ENCODE measurements around the gene AGPAT1. TPM values are rescaled to one million over a fixed set of nuclear protein-coding genes. Genes with fewer than 3 reads are reported as not detected.

AGPAT1 gene
- total and polyA plus RNA-seq, 10 of the 15 experiments (the other 5 are each of a cell fraction or from before 2014, with no cell fraction given): 13.9 to 39.5 (median 24.7) TPM

DNA sequence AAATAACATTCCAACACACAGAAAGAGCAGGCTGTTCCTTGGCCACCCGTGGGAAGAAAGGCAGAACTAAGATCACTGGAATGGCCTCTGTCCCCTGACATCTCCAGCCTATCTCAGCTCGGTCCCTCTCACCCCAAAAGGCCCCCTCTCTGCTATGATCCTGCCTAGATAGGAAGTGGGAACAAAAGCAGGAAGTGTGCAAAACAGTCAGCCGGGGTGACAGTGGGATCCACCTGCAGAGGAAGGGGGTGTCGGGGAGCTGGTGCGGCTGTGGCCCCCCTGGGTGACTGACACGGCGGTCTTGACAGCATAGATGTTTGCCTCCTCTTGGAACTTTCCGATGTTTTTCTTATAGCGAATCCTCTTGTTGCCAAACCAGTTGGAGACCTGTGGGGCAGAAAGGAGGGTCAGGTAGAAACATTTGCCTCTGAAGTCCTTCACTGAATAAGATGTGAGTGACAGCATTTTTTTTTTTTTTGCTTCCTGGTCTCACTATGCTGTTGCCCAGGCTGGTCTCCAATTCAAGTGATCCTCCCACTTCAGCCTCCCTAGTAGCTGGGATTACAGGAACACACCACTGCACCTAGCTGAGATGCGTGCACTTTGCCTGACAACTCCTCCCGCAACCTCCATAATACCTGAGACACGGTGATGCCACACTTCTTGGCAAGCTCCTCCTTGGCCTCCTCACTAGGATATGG lies 11.3 kb upstream of the AGPAT1 start:
- FAIRE-seq (no peak), DNase-seq (ENCODE audit: low read depth, low spot score) (no peak), ATAC-seq (no peak)
- ChIA-PET RAD21 (ENCODE audit: unreplicated experiment) (no interaction called here), CTCF (interaction anchor here (1.2 kb wide), 1 partner anchor 8 kb away, joined by 3 read pairs; no protein-coding TSS in a partner anchor), POLR2A (interaction anchor here (7.0 kb wide), 1 partner anchor 9 kb away, joined by 123 read pairs; the partner anchor contains the start of genes AGPAT1 and RNF5), SMC1A (ENCODE audit: uncharacterized antibody, unreplicated experiment) (interaction anchor here (1.0 kb wide), 1 partner anchor 9 kb away, joined by 3 read pairs; no protein-coding TSS in a partner anchor)
- Histone ChIP-seq H3K79me2 (ENCODE audit: control insufficient read depth, insufficient read depth, low read length) (peaks cover 46% of the 10 kb centered on the region), H3K27ac (ENCODE audit: control insufficient read depth, insufficient read depth) (peak overlapping the region; percentile 42), H4K20me1 (ENCODE audit: control insufficient read depth, insufficient read depth) (no peaks in the 10 kb centered on the region), H3K27me3 (replicated peaks in 1 of 2; ENCODE audit: control insufficient read depth in 2 of 2, insufficient read depth in 2 of 2, low read length in 1 of 2) (no peaks in the 10 kb centered on the region), H2AFZ (ENCODE audit: control insufficient read depth, low read depth, low read length) (no peak overlapping the region), H3K9ac (ENCODE audit: control insufficient read depth, insufficient read depth, low read length) (no peak overlapping the region), H3K4me1 (ENCODE audit: control insufficient read depth, insufficient read depth, low read length) (peaks cover 23% of the 10 kb centered on the region), H3K9me3 (replicated peaks; ENCODE audit: control insufficient read depth, insufficient read depth, low read length) (no peaks in the 10 kb centered on the region), H3K4me3 (0 out of 2 replicates have a peak overlapping the region, but pooled peaks have one; percentile 90), H3K4me2 (ENCODE audit: control insufficient read depth, insufficient read depth) (peak overlapping the region; percentile 66), H3K36me3 (ENCODE audit: control insufficient read depth in 2 of 2, insufficient read depth in 2 of 2, low read length in 1 of 2) (peaks cover 4 to 9% of the 10 kb centered on the region in 2 experiments; a peak in 3 of 4 replicates)
- intact Hi-C loops (cut with micrococcal nuclease; ENCODE audit: unreplicated experiment): no loop called here
- 71% methylated on average over 12 of the region's 12 CpGs for WGBS (ENCODE audit: insufficient coverage, insufficient replicate concordance, low lambda C conversion rate, missing lambda C conversion rate)
- no TSS peak for BruUV-seq (replicated peaks)
- in situ Hi-C loops (cut with MboI): no loop called here
- TF ChIP-seq TBL1XR1 (IDR thresholded peaks at IDR 0.05; ENCODE audit: low read depth, low read length): no peak
- no peak for TF ChIP-seq CHD1 (IDR thresholded peaks at IDR 0.05; ENCODE audit: low read depth, low read length)
- TF ChIP-seq ZNF207 (IDR thresholded peaks at IDR 0.05; ENCODE audit: borderline replicate concordance): no peak
- no peak for TF ChIP-seq DPF2 (IDR thresholded peaks at IDR 0.05)
- no peak; the same call in none of the 2 replicates for TF ChIP-seq POLR2A (IDR thresholded peaks at IDR 0.05; ENCODE audit: low read depth, low read length)
- TF ChIP-seq, protein P1, sequence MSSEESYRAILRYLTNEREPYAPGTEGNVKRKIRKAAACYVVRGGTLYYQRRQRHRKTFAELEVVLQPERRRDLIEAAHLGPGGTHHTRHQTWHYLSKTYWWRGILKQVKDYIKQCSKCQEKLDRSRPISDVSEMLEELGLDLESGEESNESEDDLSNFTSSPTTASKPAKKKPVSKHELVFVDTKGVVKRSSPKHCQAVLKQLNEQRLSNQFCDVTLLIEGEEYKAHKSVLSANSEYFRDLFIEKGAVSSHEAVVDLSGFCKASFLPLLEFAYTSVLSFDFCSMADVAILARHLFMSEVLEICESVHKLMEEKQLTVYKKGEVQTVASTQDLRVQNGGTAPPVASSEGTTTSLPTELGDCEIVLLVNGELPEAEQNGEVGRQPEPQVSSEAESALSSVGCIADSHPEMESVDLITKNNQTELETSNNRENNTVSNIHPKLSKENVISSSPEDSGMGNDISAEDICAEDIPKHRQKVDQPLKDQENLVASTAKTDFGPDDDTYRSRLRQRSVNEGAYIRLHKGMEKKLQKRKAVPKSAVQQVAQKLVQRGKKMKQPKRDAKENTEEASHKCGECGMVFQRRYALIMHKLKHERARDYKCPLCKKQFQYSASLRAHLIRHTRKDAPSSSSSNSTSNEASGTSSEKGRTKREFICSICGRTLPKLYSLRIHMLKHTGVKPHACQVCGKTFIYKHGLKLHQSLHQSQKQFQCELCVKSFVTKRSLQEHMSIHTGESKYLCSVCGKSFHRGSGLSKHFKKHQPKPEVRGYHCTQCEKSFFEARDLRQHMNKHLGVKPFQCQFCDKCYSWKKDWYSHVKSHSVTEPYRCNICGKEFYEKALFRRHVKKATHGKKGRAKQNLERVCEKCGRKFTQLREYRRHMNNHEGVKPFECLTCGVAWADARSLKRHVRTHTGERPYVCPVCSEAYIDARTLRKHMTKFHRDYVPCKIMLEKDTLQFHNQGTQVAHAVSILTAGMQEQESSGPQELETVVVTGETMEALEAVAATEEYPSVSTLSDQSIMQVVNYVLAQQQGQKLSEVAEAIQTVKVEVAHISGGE (CRISPR knock-in tag; IDR thresholded peaks at IDR 0.05): no peak
- TF ChIP-seq RBBP5 (conservative IDR thresholded peaks at IDR 0.05): no peak
- TF ChIP-seq PML (IDR thresholded peaks at IDR 0.05; ENCODE audit: low read length): no peak
- TF ChIP-seq, protein P2, sequence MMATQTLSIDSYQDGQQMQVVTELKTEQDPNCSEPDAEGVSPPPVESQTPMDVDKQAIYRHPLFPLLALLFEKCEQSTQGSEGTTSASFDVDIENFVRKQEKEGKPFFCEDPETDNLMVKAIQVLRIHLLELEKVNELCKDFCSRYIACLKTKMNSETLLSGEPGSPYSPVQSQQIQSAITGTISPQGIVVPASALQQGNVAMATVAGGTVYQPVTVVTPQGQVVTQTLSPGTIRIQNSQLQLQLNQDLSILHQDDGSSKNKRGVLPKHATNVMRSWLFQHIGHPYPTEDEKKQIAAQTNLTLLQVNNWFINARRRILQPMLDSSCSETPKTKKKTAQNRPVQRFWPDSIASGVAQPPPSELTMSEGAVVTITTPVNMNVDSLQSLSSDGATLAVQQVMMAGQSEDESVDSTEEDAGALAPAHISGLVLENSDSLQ (IDR thresholded peaks at IDR 0.05): peak; percentile 68
- TF ChIP-seq KDM1A (IDR thresholded peaks at IDR 0.05; ENCODE audit: borderline replicate concordance): no peak
- no peak for TF ChIP-seq YY1 (IDR thresholded peaks at IDR 0.05; ENCODE audit: low read depth, low read length)
- TF ChIP-seq CREB1 (IDR thresholded peaks at IDR 0.05; ENCODE audit: low read depth): no peak
- TF ChIP-seq ZBED1 (IDR thresholded peaks at IDR 0.05; ENCODE audit: borderline replicate concordance): no peak
- 0 out of 2 replicates have a peak, but pooled peaks have one; percentile 17 for TF ChIP-seq BACH1 (IDR thresholded peaks at IDR 0.05; ENCODE audit: borderline replicate concordance)
- peak; percentile 77 for TF ChIP-seq SPI1 (IDR thresholded peaks at IDR 0.05; ENCODE audit: borderline replicate concordance, insufficient read depth, low read depth, low read length)
- TF ChIP-seq MTA2 (IDR thresholded peaks at IDR 0.05; ENCODE audit: low read depth): no peak
- TF ChIP-seq KLF5 (IDR thresholded peaks at IDR 0.05; ENCODE audit: partially characterized antibody): no peak
- 0 out of 2 replicates have a peak, but pooled peaks have one; percentile 21 for TF ChIP-seq POLR2AphosphoS5 (IDR thresholded peaks at IDR 0.05; ENCODE audit: low read length)
- TF ChIP-seq RUNX3 (IDR thresholded peaks at IDR 0.05; ENCODE audit: low read length): no peak

All from GM12878 (cell line).